OCI-M1 (cell line): ENCODE data around the gene TOR4A.

Source experiments
- DNase-seq: peaks from one replicate; lab custom pipeline; 2025; lab: John Stamatoyannopoulos, UW

TOR4A gene

DNA sequence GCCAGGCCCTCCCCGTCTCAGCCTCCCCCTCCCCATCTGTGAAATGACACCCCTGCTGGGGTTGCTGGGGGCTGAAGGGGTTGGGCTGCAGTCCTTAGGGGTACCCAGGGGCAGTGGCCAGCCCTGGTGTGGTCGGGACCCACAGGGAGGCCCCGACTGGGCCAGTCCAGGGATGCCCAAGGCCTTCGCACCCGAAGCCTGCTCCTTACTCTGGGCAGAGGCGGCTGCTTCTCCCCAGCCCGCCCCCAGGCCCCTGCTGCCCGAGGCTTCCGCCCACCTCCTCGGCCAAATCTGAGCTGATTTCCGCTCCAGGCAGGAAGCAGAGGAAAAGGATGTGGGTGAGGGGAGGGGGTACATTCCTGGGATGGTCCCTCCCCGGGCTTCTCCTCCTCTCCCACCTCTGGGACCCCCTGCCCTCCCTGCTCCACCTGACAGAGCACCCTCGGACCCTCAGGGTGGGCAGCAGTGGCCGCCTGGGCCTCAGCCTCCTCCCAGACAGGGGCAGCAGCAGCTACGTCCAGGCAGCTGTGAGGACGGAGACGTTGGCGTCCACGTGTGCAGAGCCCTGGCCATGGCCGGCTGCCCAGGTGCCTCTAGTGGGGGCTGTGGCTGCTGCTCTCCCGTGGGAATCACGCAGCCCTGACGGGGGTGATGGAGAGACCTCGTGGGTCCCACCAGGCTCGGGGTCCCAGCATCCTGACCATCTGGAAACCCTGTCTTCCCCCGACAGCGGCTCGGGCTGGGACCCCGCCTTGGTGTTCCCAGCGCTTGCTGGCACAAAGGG, 28.7 kb downstream of the TOR4A start:
- DNase-seq = no peak

- DNase-seq = no peak
These were observed 29.3 kb downstream of the TOR4A start for GRCh38 chr9:137306850-137307254.

DNA sequence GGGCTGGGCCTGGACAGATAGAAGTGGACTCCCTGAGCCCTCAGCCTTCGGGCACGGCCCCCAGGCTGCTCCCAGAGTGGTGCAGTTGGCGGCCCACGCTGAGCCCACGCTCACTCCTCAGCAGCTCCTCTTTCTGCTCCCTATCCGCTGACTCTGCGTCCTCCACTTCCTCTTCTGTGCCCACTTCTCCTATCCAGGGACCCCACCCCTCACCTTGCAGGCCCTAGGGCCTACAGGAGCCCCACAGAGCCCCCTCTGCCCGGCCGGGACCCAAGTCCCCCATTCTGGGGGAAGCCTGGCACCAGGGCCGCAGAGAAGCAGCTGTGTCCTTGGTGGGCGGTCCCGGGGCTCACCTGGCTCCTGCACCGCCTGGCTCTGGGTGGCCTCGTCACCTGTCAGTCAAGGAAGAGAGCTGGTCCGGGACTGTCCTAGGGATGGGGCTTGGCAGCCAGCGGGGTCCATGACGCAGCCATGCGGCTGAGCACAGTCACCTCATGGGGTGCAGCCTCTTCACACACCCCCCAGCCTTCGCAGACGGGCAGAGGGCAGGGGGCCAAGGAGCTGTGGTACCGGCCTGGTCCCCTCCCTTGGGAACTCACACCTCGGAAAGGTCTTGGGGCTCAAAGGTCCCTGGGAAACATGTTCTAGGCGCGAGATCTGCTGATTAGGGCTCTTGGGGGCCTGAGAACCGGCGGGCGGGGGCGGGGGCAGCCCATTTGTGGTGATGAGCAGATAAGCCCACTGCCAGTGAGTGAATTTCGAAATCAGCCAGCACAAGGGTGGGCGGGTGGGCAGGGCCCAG, 29.9 kb downstream of the TOR4A start:
- no peak for DNase-seq

DNA sequence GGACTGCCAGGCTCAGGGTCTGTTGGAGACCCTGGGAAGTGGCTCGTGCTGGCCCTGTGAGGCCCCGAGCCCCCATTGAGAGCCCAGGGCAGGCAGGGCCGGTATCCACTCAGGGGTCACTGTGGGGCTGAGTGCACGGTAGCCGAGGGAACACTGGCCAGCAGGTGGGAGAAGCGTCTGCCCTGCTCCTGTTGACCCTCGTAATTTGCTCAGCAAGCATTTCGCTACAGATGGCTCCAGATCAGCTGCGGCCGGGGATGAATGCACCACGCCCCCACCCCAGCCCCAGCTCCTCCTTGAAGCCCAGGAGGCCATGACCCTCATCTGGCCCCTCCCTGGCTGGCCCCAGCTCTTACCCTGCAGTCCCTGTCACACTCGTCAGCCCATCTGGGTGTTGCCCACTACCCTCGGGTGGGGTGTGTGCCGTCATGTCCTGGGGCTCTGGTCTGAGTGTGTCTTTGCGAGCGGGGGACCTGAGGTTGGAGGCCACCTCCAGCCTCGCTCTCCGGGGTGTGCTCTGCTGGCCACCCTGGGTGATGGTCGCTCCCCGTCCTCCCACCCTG, 30.6 kb downstream of the TOR4A start:
- no peak for DNase-seq

DNA sequence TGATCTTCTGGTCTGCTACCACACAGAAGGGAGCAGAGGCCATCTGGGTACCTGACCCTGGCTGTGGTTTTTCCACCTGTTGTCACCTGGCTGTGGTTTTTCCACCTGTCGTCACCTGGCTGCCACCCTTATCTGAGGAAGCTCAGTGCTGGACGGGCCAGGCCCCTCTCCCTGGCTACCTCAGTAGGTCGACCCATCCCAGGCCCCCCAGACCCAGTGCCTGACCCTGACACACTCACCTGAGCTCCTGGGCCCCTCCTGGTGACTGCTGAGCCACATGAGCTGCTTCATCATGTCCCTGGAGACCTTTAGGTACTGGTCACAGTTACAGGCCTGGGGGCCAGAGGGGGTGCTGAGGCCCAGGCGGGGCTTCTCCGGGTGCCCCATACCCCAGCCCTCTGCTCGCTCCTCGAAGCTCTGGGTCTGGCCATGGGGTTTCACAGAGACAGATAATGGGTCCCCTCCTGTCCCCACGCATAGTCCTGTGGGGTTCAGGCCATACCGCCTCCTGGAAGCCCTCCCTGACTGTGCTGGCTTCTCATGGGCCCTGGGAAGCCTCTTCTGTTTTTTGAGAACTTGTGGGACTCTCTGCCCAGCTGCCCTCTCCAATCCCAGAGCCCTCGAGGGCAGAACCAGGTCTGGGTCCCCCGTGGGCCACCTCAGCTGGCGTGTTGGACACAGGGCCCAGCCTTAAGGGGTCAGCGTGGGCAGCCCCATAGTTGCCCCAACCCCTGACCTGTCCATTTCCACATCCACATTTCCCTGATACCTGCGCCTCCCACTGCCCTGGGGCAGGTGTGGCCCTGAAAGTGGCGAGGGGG, 32.1 kb downstream of the TOR4A start:
- DNase-seq = no peak

- no peak for DNase-seq
These were observed 32.9 kb downstream of the TOR4A start for GRCh38 chr9:137310189-137311052.

DNA sequence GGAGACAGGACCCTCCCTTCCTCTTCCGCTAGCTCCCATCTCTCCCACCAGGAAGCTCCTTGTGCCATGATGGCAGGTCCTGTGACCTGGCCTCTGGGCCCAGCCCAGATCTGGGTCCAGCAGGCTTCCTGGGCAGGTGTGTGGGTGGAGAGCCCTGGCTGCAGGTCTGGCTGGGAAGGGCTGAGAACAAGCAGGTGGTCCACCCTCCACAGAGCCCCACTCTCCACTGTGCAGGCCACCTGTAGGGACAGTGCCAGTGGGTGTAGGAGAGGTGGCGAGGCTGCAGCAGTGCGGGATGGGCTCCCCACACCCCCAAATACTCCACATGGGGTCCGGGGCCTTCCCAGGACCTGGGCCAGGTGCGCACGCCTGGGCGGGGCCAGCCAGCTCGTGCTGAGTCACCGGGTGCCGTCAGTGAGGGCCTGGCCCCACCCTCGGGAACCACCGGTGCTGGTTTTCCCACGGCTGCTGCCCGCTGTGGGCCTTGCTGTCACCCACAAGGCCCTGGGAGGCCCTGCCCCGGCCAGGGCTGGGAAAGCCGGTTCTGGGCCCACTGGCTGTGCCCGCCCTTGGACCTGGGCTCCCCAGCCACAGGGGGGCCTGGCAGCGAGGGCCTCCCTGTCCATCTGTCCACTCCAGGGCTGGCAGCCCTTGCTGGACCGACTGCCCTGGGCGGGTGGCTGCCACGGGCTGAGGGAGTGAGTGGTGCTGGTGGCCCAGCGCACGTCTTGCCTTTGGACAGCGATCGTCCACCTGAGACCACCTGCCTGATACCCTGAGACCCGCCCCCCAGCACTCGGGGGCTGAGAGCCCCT, 33.9 kb downstream of the TOR4A start:
- no peak for DNase-seq

DNA sequence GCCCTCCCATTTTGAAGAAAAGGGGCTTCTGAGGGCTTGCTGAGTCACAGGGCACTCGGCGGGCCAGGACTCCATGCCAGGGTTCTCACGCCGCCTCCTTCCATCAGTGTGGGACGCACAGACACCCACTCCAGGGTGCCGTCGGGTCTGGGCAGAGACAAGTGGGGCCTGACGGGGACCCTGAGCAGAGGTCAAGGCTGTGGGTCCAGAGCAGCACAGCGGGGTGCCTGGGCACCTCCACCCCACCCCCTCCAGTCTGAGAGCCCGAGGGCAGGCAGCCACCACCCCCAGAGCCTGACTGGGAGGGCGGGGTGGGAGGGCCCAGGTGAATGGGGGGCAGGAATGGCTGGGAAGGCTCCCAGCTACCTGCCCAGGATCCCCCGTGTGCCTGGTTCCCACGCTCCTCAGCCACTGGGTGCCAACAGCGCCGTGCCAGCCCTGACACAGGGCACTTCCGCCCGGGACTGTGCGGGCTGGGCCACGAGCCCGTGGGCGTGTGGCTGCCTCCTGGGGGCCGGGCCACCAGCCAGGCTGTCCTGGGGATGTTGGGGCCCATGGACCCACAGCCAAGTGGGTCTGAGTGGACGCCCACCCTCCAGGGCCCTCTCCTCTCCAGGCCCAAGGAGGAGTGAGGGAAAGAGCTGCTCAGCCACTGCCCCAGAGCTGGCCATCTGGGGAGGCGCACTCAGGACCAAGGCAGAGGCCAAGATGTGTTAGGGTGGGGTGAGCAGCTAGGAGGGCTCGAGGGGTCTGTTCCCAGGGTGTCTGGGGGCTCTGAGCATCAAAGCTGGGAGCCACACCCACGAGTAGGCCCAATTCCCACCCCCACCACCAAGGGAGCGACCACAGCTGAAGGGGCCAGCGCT, 34.7 kb downstream of the TOR4A start:
- DNase-seq = no peak

DNA sequence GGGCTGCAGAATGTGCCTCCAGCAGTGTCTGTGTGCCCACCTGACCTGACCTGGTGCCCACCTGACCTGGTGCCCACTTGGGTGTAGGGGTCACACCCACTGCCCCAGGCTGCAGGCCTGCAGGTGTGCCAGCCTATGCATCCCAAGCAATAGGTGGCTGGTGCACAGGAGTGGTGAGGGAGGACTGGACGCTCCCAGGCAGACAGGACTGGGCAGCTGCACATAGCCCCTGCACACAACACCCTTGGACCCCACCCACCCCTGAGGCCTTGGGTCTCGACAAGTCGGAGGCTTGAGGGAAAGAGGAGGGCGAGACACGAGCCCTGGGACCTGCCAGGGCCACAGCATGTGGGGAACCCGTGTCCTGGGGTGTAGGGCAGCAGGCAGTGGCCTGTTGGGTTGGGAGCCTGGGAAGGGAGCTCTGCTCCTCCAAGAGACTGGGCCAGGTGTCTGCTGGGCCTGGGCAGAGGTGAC, 35.4 kb downstream of the TOR4A start:
- DNase-seq = no peak

- DNase-seq = no peak
These were observed 35.9 kb downstream of the TOR4A start for GRCh38 chr9:137313326-137313936.

- DNase-seq = no peak
These were observed 36.5 kb downstream of the TOR4A start for GRCh38 chr9:137313956-137314560.

- no peak for DNase-seq
These were observed 37.3 kb downstream of the TOR4A start for GRCh38 chr9:137314561-137315560.

DNA sequence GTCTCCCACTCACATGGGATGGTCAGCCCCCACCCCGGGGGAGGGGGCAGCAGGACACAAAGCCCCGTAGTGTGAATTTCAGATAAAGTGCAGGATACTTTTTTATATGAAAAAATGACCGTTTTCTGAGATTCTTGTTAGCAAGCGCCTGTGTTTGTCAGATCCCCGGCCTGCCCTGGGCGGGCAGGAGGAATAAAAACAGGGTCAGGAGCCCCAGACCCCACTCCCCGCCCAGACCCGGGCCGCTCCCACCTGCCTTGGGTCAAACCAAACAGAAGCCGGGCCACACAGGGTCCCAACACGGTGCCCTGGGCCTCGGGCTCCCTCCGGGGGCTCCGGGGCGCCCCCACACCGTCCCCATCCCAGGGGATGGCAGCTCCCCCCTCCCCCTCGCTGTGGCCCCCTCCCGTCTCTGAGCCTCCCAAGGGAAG, 38.1 kb downstream of the TOR4A start:
- DNase-seq = no peak

DNA sequence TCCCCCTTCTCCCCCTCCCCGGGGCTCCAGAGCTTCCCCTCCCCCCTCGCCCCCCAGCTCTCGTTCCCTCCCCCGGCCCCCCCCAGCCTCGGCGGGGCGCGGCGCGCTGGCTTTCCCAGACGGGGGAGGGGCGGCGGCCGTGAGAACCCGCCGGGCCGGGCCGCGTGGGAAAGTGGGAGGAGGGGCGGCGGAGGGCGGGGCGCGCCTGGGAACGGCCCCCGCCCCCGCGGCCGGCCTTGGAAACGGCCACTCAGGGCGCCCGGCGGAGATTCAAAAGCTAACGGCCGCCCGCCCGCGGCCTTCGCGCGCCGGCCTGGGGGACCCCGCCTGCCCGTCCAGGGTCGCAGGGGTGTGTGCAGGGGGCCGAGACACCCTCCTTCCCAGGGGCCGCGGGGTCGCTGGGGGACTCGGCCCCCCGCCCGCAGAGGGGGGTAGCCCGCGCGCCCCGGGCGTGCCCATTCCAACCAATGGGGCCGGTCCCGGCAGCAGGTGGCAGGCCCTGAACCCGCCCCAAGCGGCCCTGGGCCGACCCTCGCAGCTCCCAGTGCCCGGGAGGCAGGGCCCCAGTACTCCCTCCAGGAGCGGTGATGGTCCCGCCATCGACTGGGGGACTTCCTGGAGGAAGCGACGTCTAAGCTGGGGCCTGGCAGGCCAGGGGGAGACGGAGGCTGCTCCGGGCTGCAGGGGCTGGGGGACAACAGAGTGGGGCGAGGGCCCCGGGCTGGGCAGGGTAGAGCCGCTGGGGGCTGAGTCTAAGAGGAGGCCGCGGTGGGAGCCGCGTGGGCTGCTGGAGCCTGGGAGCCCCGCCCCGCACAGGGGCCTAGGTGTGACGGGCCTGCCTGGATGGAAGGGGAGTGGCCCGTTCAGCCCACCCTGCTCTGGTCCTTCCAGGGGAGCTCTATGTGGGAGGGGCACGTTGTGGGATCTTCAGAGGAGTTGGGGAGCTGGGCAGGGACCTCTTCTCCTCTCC, 38.8 kb downstream of the TOR4A start:
- DNase-seq = peak; percentile 37

GRCh38 chr9:137317021-137317717, 39.6 kb downstream of the TOR4A start:
- DNase-seq = no peak
